ENCODE measurements around the gene TULP1.
"Not testable (repeated sequence)": the region's sequence is repeated elsewhere in the genome, so short reads cannot be mapped to it uniquely, and the experiment has no call there.

The TULP1 gene

DNA sequence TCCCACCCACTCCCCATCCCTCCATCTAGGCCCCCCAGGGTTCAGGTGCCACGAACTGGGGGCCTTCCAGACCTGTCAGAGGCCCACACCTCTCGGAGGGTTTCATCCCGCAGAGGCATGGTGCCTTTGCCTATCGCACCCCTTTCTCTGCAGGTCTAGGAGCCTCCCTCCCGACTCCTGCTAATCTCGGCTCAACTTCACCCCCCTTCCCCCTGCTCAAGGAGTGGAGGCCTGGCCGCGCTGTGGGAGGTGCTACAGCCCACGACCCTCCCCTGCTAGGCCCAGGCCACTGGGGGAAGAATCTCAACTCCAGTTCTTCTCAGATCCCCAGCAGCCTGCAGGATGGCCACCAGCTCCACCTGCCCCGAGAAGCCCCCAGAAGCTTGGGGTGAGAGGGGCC, at the start of gene TULP1:
TULP1 (minus strand) TSS at position 157 of the 400 bp plus-strand sequence; CDS start at position 119, 38 bp downstream.
- no peak for DNase-seq (ENCODE audit: low read depth)

DNA sequence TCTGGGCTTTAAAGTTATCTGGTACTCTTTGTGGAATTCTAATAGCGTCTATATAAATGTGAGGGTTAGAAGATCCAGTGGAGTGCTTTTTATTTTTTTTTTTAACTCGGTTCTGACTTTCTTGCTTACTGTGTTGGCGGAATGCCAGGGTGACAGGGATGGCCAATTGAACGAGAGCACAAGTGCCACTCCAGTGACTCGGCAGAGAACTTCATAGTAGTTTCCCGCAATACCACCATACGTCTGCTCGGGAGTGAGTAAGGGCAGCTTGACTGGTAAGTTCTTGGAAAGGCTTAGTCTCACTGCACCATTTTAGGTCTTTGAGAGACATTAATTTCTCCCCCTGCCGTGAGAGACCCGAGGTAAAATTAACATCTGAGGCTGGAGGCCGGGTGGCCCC, 49.4 kb upstream of the TULP1 start:
- DNase-seq (ENCODE audit: low read depth): no peak

DNA sequence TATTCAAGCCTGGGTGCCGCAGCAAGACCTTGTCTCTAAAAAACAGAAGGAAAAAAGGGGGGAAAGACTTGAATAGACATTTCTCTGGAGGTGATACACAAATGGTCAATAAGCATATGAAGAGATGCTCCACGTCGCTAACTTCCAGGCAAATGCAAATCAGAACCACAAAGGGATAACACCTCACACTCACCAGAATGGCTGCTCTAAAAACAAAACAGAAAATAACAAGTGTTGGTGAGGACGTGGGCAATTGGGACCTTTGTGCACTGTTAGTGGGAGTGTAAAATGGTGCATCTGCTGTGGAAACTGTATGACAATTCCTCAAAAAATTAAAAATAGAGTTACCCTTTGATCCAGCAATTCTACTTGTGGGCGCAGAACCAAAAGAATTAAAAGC, 48.4 kb upstream of the TULP1 start:
- DNase-seq (ENCODE audit: low read depth): no peak

DNA sequence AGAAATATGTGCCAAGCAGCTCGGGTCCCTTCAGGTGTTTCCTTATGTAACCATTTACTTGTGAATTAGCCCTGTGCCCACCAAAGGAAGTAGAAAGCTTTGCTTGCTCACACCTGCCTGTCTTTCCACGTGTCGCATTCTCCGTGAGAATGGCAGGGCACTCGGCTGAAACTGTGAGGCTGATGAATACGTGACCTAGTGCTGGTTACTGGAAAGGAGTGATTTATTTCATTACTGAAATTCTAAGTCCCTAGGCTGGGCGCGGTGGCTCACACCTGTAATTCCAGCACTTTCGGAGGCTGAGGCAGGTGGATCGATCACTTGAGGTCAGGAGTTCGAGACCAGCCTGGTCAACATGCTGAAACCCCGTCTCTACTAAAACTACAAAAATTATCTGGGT, 45.9 kb upstream of the TULP1 start:
- DNase-seq (ENCODE audit: low read depth): no peak

DNA sequence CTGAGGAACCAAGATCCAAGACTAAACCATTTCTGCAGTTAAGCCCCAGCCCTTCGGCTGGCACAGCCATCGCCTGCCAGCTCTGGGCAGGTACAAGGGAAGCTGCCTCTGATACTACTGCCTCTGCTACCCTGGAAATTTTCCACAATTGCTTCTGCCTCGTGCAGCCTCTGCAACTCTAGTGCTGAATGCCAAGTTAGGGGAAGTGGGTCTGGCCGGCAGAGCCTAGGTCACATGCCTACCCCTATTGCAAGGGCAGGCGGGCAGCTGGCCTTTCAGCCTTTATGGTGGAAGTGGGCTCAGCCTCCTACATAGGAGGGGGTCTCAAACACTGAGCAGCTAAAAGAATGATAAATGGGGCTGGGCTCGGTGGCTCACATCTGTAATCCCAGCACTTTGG, 44.5 kb upstream of the TULP1 start:
- DNase-seq (ENCODE audit: low read depth): no peak

DNA sequence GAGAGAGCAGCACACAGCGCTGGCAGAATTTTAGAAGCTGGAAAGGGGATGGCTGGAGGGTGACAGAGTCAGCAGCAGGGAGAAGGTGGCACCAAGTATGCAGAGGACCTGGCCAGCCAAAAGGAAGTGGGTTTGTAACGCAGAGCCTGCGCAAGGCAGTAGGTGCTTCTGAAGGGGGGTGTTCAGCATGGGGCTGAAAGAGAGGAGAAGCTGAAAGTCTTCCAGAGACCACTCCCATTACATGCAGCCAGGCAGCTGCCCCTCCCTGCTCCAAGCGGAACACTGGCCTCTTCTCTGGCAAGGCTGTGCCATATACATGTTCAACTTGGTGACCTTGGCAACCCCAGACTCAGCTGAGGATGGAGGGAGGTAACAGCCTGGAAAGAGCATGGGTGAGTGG, 42.1 kb upstream of the TULP1 start:
- DNase-seq (ENCODE audit: low read depth): no peak

DNA sequence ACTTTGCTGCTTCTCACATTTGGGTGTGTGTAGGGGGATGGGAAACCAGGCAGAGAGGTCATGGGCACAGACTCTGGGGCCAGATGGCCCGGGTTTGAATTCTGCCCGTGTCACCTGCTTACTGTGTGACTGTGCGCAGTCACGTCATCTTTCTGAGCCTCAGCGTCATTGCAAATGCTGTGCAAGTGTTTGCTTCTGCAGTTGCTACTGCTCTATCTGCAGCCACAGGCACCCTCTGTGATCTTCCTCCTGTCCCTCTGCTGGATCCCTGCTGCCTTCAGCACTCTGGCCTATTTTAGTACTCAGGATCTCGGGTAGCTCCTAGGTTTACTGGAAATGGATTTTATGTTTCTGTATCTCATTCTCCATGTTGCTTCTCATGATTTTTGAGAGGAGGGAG, 40.6 kb upstream of the TULP1 start:
- no peak for DNase-seq (ENCODE audit: low read depth)

DNA sequence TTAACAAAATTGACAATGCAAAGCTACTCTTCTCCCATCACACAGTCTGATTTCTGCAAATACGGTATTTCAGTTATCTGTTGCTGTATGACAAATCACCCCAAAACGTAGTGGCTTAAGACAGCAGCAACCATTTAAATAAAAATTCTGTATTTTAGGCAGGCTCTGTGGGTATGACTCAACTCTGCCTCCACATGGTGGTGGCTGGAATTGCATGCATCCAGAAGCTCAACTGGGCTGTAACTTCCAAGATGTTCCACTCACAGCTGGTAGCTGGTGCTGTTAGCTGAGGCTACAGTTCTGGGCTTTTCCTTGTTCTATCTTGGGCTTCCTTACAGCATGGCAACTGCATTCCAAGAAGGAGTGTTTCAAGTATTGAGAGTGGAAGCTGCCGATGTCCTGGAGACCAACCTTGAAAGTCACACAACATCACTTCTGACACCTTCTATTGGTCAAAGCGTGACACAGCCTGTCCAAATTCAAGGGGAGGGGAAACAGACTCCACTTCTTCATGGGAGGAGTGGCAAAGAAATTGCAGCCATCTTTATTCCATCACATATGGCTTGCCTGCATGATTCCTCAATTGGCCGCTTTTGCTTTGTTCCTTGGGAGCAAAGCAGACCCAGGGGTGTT, 39.7 kb upstream of the TULP1 start:
- DNase-seq (ENCODE audit: low read depth): peak; percentile 12

DNA sequence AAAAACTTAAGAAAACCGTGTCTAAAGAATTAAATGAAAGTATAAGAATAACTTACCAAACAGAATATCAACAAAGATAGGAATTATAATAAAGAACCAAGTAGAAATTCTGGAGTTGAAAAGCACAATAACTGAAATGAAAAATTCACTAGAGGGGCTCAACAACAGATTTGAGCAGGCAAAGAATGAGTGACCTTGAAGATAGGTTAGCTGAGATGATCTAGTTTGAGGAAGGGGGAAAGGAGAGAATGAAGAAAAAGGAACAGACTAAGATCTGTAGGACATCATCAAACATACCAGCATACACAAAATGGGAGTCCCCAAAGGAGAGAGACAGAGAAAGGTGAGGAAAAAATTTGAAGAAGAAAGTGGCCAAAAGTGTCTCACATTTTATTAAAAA, 37.7 kb upstream of the TULP1 start:
- DNase-seq (ENCODE audit: low read depth): no peak

DNA sequence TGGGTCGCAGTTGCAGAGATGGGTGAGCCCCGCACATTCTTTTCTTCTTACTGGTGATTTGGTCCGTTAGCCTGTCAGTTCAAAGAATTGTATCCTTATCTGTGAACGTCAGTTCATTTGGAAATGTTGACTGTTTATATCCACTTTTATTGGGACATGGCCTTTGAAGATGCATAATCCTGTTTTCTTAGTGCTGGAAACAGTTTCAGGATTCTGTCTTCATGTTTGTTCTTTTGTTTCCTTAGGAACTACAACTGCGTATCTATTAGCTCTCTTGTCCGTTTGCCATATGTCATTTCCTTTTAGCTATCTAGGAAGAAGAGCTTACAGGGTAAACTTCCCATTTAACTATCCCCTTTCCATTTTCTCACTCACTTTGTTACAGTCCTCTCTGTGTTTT, 35.0 kb upstream of the TULP1 start:
- no peak for DNase-seq (ENCODE audit: low read depth)

DNA sequence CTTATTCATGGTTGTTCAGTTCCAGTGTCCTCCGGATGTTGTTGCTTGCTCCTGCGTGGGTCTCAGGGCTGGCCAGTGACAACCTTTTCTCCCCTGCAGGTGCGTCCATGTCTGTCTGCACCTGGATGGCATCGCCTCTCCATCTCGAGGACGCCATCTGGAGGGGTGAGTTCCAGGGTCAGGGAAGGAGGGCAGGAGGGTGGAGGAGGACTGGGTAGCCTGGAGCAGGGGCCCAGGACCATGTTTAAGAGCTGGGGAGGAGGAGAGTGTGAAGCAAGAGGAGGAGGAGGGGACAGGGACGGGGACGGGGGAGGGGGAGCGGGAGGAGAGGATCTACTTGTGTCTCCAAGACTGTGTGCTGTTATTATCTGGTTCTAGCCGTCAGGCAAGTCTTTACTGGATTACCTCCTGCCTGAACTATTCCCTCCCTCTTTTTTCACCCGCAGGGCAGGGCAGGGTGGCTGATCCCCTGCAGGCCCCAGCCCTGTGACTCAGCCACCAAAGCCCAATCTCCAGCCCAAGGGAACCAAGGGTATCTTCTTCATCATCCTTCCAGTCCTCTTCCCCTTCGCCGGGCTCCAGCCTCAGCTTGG, 32.2 kb upstream of the TULP1 start:
- DNase-seq (ENCODE audit: low read depth): no peak

DNA sequence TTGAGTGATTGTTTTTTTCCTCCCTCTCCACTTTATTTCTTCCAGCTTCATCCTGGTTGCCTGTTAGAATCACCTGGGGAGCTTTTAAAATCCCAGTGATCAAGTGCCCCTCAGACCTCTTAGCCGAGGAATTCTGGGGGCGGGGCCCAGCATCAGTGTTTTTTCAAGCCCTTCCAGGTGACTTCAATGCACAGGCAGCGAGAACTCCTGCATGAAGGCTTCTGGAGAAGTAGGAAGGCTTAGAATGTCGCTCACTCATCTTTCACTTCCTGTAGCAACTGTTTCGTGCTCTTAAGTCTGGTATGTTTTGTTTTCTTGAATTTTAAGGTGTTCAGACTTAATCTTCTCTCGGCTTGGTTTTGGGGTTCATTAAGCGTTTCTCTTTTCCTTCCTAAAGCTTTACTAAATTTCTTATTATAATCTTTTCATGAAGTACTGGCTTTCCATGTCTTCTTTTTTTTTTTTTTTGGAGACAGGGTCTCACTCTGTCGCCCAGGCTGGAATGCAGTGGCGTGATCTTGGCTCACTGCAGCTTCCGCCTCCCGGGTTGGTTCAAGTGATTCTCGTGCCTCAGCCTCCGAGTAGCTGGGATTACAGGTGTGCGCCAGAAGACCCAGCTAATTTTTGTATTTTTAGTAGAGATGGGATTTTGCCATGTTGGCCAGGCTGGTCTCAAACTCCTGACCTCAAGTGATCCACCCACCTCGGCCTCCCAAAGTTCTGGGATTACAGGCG, 30.9 kb upstream of the TULP1 start:
- DNase-seq (ENCODE audit: low read depth): no peak

DNA sequence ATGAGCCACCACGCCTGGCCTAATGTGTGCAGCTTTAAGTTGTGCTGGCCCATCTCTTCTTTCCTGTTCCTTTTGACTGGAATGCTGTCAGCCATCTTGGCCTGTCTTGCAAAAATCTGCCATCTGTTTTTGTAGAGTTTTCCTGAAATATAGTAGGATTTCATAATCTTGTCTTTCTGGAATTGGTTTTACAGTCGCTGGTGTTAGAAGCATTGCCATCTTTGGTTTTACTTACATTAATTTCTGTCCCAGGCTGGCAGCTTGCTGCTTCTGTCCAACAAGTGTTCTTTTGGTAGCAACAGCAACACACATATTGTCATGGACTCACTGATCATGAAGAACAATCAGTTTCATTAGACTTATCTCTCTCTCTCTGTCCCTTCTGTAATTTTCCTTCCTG, 29.1 kb upstream of the TULP1 start:
- DNase-seq (ENCODE audit: low read depth): no peak

DNA sequence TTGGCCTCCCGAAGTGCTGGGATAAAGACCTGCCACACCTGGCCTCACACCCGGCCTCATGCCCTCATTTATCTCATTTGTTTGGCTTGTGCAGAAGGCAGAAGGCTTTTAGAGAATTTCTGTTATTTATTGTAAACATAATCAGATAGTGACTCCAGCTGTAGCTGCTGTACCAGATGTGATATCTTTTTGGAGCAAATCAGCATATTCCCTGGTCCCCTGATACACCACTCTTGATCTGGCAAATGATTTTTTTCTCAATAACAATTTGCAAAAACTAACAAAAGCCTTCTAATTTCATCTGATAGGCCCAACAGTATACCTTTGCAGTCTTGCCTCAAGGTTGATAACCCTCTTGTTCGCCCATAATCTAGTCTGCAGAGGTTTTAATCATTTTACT, 26.5 kb upstream of the TULP1 start:
- DNase-seq (ENCODE audit: low read depth): no peak

DNA sequence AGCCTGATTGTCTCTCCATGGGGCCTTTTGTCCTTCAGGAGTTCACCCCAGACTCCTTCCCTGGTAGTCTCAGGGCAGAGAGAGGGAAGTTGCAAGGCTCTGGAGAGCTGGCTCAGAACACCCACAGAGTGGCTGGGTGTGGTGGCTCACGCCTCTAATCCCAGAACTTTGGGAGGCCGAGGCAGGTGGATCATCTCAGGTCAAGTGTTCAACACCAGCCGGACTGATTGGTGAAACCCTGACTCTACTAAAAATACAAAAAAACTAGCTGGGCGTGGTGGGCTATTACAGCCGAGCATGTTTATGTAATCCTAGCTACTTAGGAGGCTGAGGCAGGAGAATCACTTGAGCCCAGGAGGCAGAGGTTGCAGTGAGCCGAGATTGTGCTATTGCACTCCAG, 23.2 kb upstream of the TULP1 start:
- DNase-seq (ENCODE audit: low read depth): not testable (repeated sequence)

DNA sequence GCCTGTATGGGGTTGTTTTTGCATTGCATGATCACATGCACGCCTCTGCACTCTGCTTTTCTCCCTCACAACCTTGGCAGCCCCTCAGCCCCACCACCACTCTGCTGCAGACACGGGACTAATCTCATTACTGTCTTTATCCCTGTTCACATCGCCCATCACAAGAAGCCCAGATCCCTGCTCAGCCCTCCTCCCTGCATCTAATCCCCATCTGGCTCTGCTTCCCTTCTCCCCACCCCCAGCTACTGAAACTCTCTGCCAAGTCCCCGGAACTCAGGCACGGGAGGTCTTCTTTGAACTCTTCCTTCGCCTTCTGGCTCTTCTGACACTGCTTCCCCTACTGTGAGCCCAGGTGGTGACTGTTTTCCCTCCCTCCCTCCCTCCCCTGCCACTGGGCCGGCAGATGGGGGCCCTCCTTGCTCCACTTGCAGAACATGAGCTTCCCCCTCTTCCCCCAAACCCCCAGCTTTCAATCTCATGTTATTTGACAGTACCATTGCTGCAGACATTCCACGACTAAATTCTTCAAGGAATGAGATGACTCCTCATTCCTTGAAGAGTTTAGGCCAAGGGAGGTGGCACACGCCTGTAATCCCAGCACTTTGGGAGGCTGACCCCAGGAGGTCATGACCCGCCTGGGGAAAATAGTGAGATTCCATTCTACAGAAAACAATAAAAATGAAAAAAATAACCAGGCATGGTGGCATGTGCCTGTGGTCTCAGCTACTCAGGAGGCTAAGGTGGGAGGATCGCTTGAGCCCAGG, 21.9 kb upstream of the TULP1 start:
- DNase-seq (ENCODE audit: low read depth): no peak

DNA sequence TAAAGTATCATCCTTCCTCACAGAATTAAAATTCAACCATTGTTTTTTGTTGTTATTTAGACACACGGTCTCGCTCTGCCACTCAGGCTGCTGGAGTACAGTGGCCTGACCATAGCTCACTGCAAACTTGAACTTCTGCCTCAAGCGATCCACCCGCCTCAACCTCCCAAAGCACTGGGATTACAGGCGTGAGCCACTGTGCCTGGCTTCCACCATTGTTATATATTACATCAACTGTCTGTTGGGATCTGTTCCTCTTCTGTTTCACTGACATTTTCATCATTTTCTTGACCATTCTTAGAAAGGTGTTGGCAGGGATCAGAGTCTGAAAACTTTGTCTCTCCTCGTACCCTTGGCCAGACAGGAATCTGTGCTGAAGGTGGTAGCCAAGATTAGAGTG, 21.3 kb upstream of the TULP1 start:
- DNase-seq (ENCODE audit: low read depth): no peak

DNA sequence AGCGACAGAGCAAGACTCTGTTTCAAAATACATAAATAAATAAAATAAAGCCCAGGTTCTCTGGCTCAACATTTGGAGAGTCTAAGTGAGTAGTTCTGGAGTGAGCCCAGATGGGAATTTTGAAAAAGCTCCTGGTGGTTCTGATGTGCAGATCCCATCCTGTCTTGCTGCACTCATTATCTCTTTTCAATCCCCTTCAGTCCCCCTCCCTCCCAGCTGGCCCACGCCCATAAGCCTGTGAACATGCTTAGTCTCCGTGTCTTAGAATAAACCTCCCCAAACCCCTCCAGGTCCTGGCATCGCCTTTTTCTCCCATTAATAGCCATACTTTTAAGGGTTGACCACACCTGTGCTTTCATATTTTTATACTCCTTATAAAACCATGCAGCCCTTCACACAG, 19.4 kb upstream of the TULP1 start:
- no peak for DNase-seq (ENCODE audit: low read depth)

DNA sequence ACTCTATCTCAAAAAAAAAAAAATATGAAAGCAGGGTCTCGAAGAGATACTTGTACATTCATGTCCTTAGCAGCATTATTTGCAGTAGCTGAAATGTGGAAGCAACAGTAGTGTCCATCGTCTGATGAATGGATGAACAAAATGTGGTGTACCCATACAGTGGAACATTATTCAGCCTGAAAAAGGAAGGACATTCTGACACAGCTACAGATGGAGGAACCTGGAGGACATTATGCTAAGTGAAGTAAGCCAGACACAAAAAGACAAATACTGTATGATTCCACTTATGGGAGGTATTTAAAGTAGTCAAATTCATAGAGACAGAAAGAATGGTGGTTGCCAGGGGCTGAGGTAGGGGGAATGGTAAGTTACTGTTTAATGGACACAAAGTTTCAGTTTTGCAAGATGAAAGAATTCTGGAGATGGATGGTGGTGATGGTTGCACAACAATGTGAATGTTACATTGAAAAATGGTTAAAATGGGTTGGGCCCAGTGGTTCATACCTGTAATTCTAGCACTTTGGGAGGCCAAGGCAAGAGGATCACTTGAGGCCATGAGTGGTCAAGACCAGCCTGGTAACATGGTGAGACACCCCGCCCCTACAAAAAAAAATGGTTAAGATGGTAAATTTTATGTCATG, 11.8 kb upstream of the TULP1 start:
- no peak for DNase-seq (ENCODE audit: low read depth)

DNA sequence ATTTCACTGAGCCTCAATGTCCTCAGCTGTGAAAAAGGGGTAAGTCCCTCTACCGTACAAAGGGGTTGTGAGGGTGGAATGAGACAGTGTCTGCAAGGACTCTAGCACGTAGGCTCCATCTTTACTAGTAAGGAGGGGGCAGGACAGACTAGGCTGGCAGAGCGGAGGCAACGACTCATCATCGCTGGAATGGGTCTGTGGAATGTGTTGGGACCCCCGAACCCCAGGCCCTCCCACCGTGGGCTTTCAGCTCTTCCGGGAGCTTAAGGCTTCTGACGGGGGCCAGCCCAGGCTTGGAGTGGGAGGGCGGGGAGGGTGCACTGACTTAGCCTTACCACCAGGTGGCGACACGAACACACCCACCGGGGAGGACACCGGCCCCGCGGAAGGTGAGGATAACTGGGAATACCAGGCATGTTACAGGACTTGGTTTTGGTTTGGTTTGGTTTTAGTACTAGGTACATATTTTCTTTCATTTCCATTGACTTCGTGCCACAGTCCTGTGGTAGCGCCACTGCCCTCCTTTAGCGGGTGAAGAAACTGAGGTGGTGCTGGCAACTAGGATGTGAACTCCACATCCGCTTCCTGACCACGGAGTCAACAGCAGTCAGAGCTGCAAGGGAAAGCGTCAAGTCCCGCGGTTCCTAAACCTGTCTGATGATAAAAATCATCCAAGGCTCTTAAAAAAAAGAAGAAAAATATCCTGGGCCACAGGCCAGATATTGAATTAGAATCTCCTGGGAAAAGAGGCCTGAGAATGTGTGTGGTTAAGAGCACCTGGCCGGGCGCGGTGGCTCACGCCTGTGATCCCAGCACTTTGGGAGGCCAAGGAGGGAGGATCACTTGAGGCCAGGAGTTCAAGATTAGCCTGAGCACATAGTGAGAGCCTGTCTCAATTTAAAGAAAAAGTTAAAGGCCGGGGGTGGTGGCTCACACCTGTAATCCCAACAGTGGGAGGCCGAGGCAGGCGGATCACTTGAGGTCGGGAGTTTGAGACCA, 10.3 kb upstream of the TULP1 start:
- DNase-seq (ENCODE audit: low read depth): peak; percentile 47

DNA sequence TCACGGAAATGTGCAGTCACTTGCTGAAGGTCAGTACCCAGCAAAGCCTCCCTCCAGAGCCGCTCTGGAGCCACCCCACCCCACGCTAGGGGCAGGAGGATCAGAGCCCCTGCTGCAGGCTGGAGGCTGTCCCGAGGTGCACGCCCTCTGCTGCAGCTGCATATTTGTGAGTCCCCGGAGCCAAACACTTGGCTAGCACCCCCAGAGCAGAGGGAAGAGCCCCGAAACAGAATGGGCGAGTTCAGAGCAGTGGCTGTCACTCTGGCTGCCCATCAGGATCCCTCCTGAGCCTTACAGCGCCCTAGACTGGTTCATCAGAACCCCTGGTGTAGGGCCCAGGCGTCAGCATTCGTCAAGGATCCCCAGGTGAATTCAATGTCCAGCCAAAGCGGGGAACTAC, 9.5 kb upstream of the TULP1 start:
- no peak for DNase-seq (ENCODE audit: low read depth)

Data from T-helper 22 cell (primary cell).